T-helper 2 cell treated with Interferon-gamma antibody and Interleukin-4, amounts not matched to agents 5 μg/mL and 100 μg/mL, for 36 hours (primary cell): Measurements from ENCODE around the gene DTX1.

Source experiments
- DNase-seq: peaks from one replicate; pipeline ENCODE4 v3.0.0; 2021; ENCODE audit warnings: low spot score
- H3K27ac Mint-ChIP-seq: one replicate; pipeline ENCODE4 v1.8.0; 2021; ENCODE audit warnings: mild to moderate bottlenecking, mixed read lengths
- H3K27me3 Mint-ChIP-seq: one replicate; pipeline ENCODE4 v1.8.0; 2021; ENCODE audit warnings: low read depth, mixed read lengths
- H3K36me3 Mint-ChIP-seq: one replicate; pipeline ENCODE4 v1.8.0; 2021; ENCODE audit warnings: low read depth, mixed read lengths
- H3K4me1 Mint-ChIP-seq: one replicate; pipeline ENCODE4 v1.8.0; 2021; ENCODE audit warnings: low read depth, mixed read lengths
- H3K4me3 Mint-ChIP-seq: one replicate; pipeline ENCODE4 v1.8.0; 2022; ENCODE audit warnings: mild to moderate bottlenecking, moderate library complexity, mixed read lengths
- H3K9me3 Mint-ChIP-seq: one replicate; pipeline ENCODE4 v1.8.0; 2021; ENCODE audit warnings: mixed read lengths

DTX1 gene

DNA sequence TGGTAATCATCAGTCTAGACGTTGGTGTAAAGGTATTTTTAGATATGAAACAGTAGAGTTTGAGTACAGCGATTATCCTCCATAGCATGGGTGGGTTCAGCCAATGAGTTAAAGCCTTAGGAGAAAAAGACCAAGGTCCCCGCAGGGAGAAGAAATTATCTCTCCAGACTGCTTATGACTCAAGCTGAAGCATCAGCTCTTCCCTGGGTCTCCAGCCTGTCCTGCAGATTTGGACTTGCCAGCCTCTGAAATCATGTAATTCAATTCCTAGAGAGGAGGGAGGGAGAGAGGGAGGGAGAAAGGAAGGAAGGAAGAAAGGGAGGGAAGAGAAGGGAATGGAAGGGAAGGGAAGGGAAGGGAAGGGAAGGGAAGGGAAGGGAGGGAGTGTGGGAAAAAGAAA lies 12.0 kb upstream of the DTX1 start:
- Mint-ChIP-seq H3K36me3 (no peaks in the 10 kb centered on the region), H3K4me1 (peaks cover 2% of the 10 kb centered on the region), H3K27me3 (peaks cover 7% of the 10 kb centered on the region), H3K9me3 (no peaks in the 10 kb centered on the region), H3K27ac (no peak overlapping the region), H3K4me3 (no peak overlapping the region)
- DNase-seq = no peak

DNA sequence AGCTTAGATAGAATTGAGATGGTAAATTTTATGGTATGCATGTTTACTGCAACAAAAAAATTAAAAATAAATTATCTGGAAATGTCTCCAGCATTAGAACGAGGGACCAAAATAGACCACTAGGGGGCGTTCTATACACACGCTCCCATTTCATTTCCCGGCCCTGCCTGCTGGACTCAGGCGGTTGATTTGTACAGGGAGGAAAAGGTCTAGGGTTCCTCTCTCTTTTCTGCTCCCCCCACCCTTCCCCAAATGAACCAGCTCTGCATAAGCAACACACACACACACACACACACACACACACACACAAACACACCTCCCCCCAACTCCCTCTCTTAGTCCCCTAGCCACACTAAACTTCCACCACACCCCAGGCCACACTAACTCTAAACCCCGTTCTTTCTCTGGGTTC lies 7.8 kb upstream of the DTX1 start:
- Mint-ChIP-seq H3K4me3 (no peak overlapping the region), H3K4me1 (peaks cover 2% of the 10 kb centered on the region), H3K27me3 (peaks cover 7% of the 10 kb centered on the region), H3K27ac (no peak overlapping the region), H3K9me3 (no peaks in the 10 kb centered on the region), H3K36me3 (no peaks in the 10 kb centered on the region)
- peak; percentile 41 for DNase-seq

DNA sequence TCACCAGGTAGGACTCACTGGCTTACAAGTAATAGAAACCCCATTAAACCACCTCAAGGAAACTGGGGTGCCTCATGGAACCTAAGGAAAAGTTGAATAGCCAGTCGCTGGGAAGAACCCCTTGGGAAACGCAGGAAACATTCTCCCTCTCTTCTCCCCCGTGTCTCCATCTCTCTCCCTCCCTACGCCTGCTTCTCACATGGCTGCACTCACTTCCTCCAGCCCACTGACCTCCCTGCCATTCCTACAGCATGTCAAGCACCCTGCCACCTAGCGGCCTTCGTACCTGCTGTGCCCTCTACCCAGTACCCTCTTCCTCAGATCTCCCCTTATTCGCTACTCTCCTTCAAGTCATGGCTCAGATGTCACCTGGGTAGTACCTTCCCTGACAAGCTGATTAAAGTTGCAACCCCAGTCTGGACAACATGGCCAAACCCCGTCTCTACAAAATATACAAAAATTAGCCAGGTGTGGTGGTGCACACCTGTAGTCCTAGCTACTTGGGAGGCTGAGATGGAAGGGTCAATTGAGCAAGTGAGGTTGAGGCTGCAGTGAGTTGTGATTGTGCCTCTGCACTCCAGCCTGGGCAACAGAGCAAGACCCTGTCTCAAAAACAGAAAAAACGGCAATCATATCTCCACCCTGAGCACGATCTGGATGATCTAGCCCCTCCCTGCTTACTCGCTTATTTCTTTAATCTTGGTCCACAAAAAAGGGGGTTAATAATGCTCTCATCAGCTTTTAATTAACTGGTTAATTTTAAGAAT lies 6.4 kb upstream of the DTX1 start:
- Mint-ChIP-seq H3K4me1 (peaks cover 2% of the 10 kb centered on the region), H3K9me3 (no peaks in the 10 kb centered on the region), H3K27ac (no peak overlapping the region), H3K4me3 (no peak overlapping the region), H3K36me3 (no peaks in the 10 kb centered on the region), H3K27me3 (peaks cover 12% of the 10 kb centered on the region)
- no peak for DNase-seq

GRCh38 chr12:113050795-113051194 lies 5.7 kb upstream of the DTX1 start:
- Mint-ChIP-seq H3K9me3 (no peaks in the 10 kb centered on the region), H3K4me3 (no peak overlapping the region), H3K4me1 (peaks cover 2% of the 10 kb centered on the region), H3K36me3 (no peaks in the 10 kb centered on the region), H3K27me3 (peaks cover 16% of the 10 kb centered on the region), H3K27ac (no peak overlapping the region)
- DNase-seq = no peak

DNA sequence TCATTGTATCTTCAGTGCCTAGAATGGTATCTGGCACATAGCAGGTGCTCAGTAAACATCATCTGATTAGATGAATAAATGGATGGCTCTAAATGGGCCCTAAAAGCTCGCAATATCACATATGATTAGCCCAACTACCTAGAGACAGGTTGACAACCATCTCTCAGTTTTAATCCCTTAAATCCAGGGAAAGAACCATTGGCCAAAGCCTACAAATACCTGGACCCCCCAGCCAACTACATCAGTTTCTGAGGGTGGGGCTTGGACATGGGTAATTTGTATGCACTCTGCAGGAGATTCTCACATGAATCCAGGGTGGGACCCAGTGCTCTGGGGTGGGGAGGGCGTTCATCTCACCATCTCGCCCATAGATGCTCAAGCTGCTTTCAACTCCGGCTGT lies 4.8 kb upstream of the DTX1 start:
- Mint-ChIP-seq H3K4me3 (no peak overlapping the region), H3K27me3 (peaks cover 22% of the 10 kb centered on the region), H3K4me1 (peaks cover 2% of the 10 kb centered on the region), H3K9me3 (no peaks in the 10 kb centered on the region), H3K27ac (no peak overlapping the region), H3K36me3 (no peaks in the 10 kb centered on the region)
- no peak for DNase-seq

DNA sequence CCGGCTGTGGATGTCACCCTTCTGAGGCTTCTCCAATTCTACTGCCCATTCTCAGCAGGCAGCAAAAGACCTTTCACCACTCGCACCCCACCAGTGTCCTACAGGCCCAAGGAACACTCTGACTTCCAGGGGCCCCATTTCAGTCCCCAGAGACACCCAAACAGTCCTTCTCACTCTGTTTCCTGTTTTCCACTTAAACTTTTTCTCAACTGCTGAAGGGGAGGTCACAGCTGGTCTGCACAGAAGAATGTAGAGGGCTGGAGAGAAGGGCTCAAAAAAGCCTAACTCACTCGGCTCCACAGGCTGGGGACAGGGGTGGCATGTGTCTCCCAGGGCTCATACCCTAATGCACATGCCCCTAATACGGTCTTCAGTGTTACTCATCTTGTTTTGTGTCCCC lies 4.2 kb upstream of the DTX1 start:
- Mint-ChIP-seq H3K4me1 (peaks cover 2% of the 10 kb centered on the region), H3K27me3 (peaks cover 22% of the 10 kb centered on the region), H3K36me3 (no peaks in the 10 kb centered on the region), H3K4me3 (no peak overlapping the region), H3K27ac (no peak overlapping the region), H3K9me3 (no peaks in the 10 kb centered on the region)
- no peak for DNase-seq

- no peak overlapping the region for H3K4me3 Mint-ChIP-seq
- H3K27me3 Mint-ChIP-seq = peaks cover 22% of the 10 kb centered on the region
- H3K27ac Mint-ChIP-seq = no peak overlapping the region
- no peak for DNase-seq
- H3K4me1 Mint-ChIP-seq = no peaks in the 10 kb centered on the region
- no peaks in the 10 kb centered on the region for H3K36me3 Mint-ChIP-seq
- no peaks in the 10 kb centered on the region for H3K9me3 Mint-ChIP-seq
Measured at GRCh38 chr12:113054948-113055486, 1.5 kb upstream of the DTX1 start.

DNA sequence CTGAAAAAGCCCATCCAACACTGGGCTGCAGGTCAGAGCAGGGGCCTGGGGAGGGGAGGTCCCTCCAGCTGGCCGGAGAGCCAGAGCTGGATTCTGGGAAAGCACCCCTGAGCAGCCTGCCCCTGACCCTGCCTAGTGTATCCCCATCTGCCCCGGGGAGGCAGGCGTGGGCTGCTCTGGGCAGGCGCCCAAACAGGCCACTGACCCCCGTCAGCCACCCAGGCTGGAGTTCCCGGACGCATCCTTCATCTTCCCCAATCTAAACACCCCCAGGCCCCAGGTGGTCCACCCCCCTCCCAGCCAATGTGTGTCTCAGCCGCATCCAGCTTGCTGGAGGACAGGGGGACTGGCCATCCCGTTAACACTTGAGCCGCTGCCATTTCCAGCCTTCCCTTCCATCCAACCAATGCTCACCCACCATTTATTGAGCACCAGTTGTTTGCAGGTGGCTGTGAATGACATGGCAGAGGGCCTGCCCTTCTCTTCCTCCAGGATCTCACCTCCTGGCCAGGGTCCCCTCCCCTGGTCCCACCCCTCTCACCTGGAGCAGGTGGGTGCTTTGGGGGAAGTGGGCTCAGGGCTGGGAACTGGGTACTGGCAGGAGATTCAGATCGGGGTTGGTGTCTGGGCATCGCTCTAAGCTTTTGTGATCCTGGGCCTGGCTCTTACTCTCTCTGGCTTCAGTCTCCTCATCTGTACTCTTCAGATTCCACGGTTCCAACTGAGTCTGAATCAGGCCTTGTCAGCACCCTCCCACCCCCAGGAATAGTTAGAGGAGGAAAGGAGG lies 743 bp upstream of the DTX1 start:
- no peaks in the 10 kb centered on the region for H3K4me1 Mint-ChIP-seq
- no peaks in the 10 kb centered on the region for H3K9me3 Mint-ChIP-seq
- no peak overlapping the region for H3K4me3 Mint-ChIP-seq
- peaks cover 19% of the 10 kb centered on the region for H3K27me3 Mint-ChIP-seq
- no peaks in the 10 kb centered on the region for H3K36me3 Mint-ChIP-seq
- DNase-seq = no peak
- H3K27ac Mint-ChIP-seq = no peak overlapping the region

DNA sequence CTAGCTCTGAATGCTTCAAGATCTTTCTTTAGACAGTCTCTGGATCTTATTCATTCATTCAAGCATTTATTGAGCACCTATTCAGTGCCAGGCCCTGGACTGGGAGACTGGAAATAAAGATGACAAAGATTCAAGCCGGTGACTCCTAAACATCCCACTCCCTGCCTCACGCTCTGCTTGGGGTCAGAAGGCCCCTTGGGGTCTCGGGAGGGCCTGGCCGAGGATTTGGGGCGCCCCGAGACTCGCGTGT lies 224 bp upstream of the DTX1 start:
- H3K4me3 Mint-ChIP-seq = peak overlapping the region; percentile 1
- no peaks in the 10 kb centered on the region for H3K4me1 Mint-ChIP-seq
- no peak for DNase-seq
- H3K36me3 Mint-ChIP-seq = no peaks in the 10 kb centered on the region
- no peaks in the 10 kb centered on the region for H3K9me3 Mint-ChIP-seq
- peaks cover 19% of the 10 kb centered on the region for H3K27me3 Mint-ChIP-seq
- H3K27ac Mint-ChIP-seq = no peak overlapping the region

DNA sequence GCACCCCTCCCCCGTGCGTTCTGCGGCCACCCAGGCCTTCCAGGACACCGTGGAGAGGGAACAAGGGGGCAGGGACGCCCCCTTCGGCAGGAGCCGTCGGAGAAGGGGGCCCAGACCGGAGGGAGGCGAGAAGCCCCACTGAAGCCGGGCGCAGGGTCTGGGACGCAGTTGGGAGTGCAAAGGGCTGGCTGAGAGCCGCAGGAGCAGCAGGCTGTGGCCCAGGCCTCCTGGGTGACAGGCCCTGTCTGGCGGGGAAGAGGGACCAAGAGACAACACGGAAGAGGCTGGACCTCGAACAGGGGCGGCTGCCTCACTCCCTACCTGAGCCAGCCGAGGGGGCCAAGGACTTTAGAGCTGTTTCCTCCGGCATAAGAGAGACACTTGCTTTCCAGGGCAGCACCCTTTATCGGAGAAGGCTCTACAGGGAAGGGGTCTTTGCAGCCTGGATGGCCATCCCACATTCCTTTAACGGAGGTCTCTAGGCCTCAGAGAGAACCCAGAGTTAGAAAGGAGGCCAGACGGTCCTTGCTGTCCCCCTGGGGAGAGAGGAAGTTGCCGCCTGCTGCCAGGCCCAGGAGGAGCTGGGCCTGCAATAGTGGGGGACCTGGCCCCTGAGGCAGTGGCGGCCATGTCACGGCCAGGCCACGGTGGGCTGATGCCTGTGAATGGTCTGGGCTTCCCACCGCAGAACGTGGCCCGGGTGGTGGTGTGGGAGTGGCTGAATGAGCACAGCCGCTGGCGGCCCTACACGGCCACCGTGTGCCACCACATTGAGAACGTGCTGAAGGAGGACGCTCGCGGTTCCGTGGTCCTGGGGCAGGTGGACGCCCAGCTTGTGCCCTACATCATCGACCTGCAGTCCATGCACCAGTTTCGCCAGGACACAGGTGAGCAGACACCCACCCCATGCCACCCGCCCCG lies 1.3 kb downstream of the DTX1 start:
- no peaks in the 10 kb centered on the region for H3K36me3 Mint-ChIP-seq
- no peak for DNase-seq
- H3K4me1 Mint-ChIP-seq = no peaks in the 10 kb centered on the region
- H3K4me3 Mint-ChIP-seq = no peak overlapping the region
- no peaks in the 10 kb centered on the region for H3K9me3 Mint-ChIP-seq
- H3K27me3 Mint-ChIP-seq = peaks cover 19% of the 10 kb centered on the region
- H3K27ac Mint-ChIP-seq = no peak overlapping the region

DNA sequence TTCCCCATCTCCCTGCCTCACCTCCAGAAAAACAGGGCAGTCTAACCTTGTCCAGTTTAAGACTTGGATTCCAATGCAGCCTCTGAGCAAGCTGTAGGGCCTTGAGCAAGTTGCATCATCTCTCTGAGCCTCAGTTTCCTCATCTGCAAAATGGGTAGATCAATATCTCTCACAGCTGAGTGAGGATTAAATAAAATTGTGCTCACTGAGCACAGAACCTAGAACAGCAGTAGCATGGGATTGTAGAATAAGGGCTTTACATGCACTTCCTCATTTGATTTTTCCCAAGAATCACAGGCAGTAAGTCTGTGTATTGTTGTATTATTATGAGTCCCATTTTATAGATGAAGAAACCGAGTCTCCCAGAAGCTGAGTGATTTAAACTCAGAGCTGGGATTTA lies 2.0 kb downstream of the DTX1 start:
- no peaks in the 10 kb centered on the region for H3K36me3 Mint-ChIP-seq
- H3K4me3 Mint-ChIP-seq = no peak overlapping the region
- no peaks in the 10 kb centered on the region for H3K4me1 Mint-ChIP-seq
- peaks cover 19% of the 10 kb centered on the region for H3K27me3 Mint-ChIP-seq
- no peak overlapping the region for H3K27ac Mint-ChIP-seq
- no peaks in the 10 kb centered on the region for H3K9me3 Mint-ChIP-seq
- no peak for DNase-seq

DNA sequence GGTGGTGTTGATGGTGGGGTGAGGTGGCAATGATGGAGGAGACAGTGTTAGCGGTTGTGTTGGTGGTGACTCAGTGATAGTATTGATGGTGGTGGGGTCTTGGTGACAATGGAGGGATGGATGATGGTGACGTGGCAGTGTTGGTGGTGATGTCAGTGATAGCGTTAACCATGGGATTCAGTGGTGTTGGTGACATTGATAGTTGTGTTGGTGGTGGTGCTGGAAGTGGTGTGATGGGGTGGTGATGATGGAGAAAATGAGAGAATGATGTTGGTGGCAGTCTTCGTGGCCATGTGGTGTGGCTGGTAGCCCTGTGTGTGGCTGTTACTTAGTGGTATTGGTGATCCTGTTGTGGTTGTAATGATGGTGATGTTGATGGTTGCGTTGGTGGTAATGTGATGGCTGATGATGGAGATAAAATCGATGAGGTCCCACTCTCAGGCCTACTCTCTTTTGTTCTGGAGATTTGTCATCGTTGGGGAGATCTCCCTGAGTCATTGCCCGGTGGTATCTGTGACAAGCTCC lies 2.6 kb downstream of the DTX1 start:
- H3K27me3 Mint-ChIP-seq = peaks cover 19% of the 10 kb centered on the region
- H3K27ac Mint-ChIP-seq = no peak overlapping the region
- H3K4me3 Mint-ChIP-seq = no peak overlapping the region
- DNase-seq = no peak
- H3K9me3 Mint-ChIP-seq = no peaks in the 10 kb centered on the region
- no peaks in the 10 kb centered on the region for H3K36me3 Mint-ChIP-seq
- H3K4me1 Mint-ChIP-seq = no peaks in the 10 kb centered on the region

- H3K27ac Mint-ChIP-seq = no peak overlapping the region
- H3K36me3 Mint-ChIP-seq = no peaks in the 10 kb centered on the region
- peaks cover 9% of the 10 kb centered on the region for H3K27me3 Mint-ChIP-seq
- H3K9me3 Mint-ChIP-seq = no peaks in the 10 kb centered on the region
- H3K4me3 Mint-ChIP-seq = no peak overlapping the region
- no peak for DNase-seq
- H3K4me1 Mint-ChIP-seq = no peaks in the 10 kb centered on the region
Measured at GRCh38 chr12:113060336-113060960, 3.9 kb downstream of the DTX1 start.
